A549 (cell line): Measurements from ENCODE around the gene SLC16A1. TPM values are rescaled to one million over a fixed set of nuclear protein-coding genes. Genes with fewer than 3 reads are reported as not detected.

Experiments used
- ATAC-seq, 2 experiments: fragments of 200-7000 bp in 1 of 2; fragments of >200 bp in 1 of 2; cut with Nextera tagmentation in 1 of 2; cut with Tn5 transposase in 1 of 2; 3 replicates each; pipeline versions ENCODE4 v1.8.0 to v1.9.1; 2018 to 2020; ENCODE audit warnings: mild to moderate bottlenecking in 1 of 2, moderate library complexity in 1 of 2
- CTCF ChIA-PET: fragments of 300-600 bp; sonication (Branson Sonifier 250); formaldehyde crosslinking; extraction: SDS; loops from one replicate; lab custom pipeline; 2021; ENCODE audit warnings: antibody characterized with exemption, inconsistent platforms; lab: Yijun Ruan, JAX
- POLR2A ChIA-PET: fragments of 350-600 bp; formaldehyde crosslinking; extraction: SDS; loops from one replicate; lab custom pipeline; 2021; ENCODE audit warnings: antibody characterized with exemption, inconsistent platforms; lab: Yijun Ruan, JAX
- DNase-seq, 2 experiments: peaks; one replicate each; pipeline versions ENCODE4 v3.0.0 to v3.0.0-alpha.2; 2011 to 2016; ENCODE audit warnings: low read depth in 1 of 2, low spot score in 1 of 2
- FAIRE-seq: peaks from 2 replicates; lab custom pipeline; 2011; peaks lifted over from hg19 to GRCh38; lab: Jason Lieb, UNC
- H3K27ac ChIP-seq, 2 experiments: fragments of >200 bp; sonication (Bioruptor Twin); formaldehyde crosslinking; 3 replicates each; pipeline ENCODE4 v1.5.1; 2016 to 2017
- H3K4me1 ChIP-seq: fragments of >200 bp; sonication (Bioruptor Twin); formaldehyde crosslinking; 3 replicates; pipeline ENCODE4 v1.6.1; 2016
- H3K4me2 ChIP-seq: fragments of >200 bp; sonication (Bioruptor Twin); formaldehyde crosslinking; 3 replicates; pipeline ENCODE4 v1.6.1; 2016
- H3K4me3 ChIP-seq: fragments of >200 bp; sonication (Bioruptor Twin); formaldehyde crosslinking; 3 replicates; pipeline ENCODE4 v1.5.1; 2016
- H3K9me3 ChIP-seq: fragments of >200 bp; sonication (Bioruptor Twin); formaldehyde crosslinking; 3 replicates; pipeline ENCODE4 v1.6.1; 2016
- CBX2 ChIP-seq: fragments of 200-600 bp; sonication (generic); IDR thresholded peaks from 2 replicates; pipeline ENCODE4 v1.6.1; 2016; ENCODE audit warnings: low read depth, mild to moderate bottlenecking, borderline replicate concordance
- CBX8 ChIP-seq: fragments of 200-600 bp; sonication (generic); IDR thresholded peaks from 2 replicates; pipeline ENCODE4 v1.6.1; 2016
- CHD4 ChIP-seq: fragments of 200-600 bp; sonication (generic); IDR thresholded peaks from 2 replicates; pipeline ENCODE4 v1.6.1; 2016; ENCODE audit warnings: antibody characterized with exemption, mild to moderate bottlenecking, borderline replicate concordance
- EHF ChIP-seq: fragments of 250-450 bp; sonication (Bioruptor Pico); IDR thresholded peaks from 2 replicates; pipeline ENCODE4 v1.5.0; 2020; ENCODE audit warnings: mild to moderate bottlenecking
- EHMT2 ChIP-seq: fragments of 200-600 bp; sonication (generic); IDR thresholded peaks from 2 replicates; pipeline ENCODE4 v1.6.1; 2016; ENCODE audit warnings: antibody characterized with exemption, low read depth, mild to moderate bottlenecking, moderate library complexity
- HEYL ChIP-seq: fragments of 250-450 bp; sonication (Bioruptor Pico); IDR thresholded peaks from 2 replicates; pipeline ENCODE4 v1.8.0; 2021; ENCODE audit warnings: mild to moderate bottlenecking, moderate library complexity
- JUN ChIP-seq, 2 experiments: fragments of >200 bp; sonication (Bioruptor Twin); formaldehyde crosslinking; IDR thresholded peaks; 2 replicates in 1 of 2; 3 replicates in 1 of 2; pipeline ENCODE4 v1.6.1; 2016 to 2017
- MAZ ChIP-seq: fragments of 150-350 bp; IDR thresholded peaks from 2 replicates; pipeline ENCODE4 v1.6.1; 2014; ENCODE audit warnings: antibody characterized with exemption, low read depth, low read length, borderline replicate concordance
- NFE2L2 ChIP-seq: fragments of 150-350 bp; conservative IDR thresholded peaks from 2 replicates; pipeline ENCODE4 v1.6.1; 2014; ENCODE audit warnings: low read length
- NR3C1 ChIP-seq: fragments of >200 bp; sonication (Bioruptor Twin); formaldehyde crosslinking; IDR thresholded peaks from 3 replicates; pipeline ENCODE4 v1.6.1; 2017
- SMC3 ChIP-seq: fragments of >200 bp; sonication (Bioruptor Twin); formaldehyde crosslinking; IDR thresholded peaks from 3 replicates; pipeline ENCODE4 v1.6.1; 2018; ENCODE audit warnings: inconsistent platforms
- SREBF2 ChIP-seq: fragments of 450-650 bp; IDR thresholded peaks from 2 replicates; pipeline ENCODE4 v1.6.1; 2014; ENCODE audit warnings: mild to moderate bottlenecking, moderate library complexity
- ZFP36 ChIP-seq: fragments of 450-650 bp; IDR thresholded peaks from 2 replicates; pipeline ENCODE4 v1.6.1; 2014; ENCODE audit warnings: borderline replicate concordance; ENCODE audit not compliant: partially characterized antibody
- WGBS: methylation state at CpG from one replicate; pipeline ENCODE4 v1.1.6; 2017; ENCODE audit errors: missing lambda C conversion rate; 5-methylcytosine and 5-hydroxymethylcytosine counted together
- polyA plus RNA-seq, 4 experiments: library from polyadenylated mRNA; depleted of rRNA in 3 of 4; stranded (reverse); fragments of >200 nt; fragmentation: RNase III in 1 of 4; extraction: RNeasy Plus Mini Kit Qiagen cat#74134 plus additional on column Dnase treatment in 1 of 4; gene quantifications; 2 replicates in 3 of 4; 3 replicates in 1 of 4; pipeline ENCODE4 v1.2.3, GENCODE V29; 2011 to 2017
- TF ChIP-seq, protein P1 (sequence below): IDR thresholded peaks from 2 replicates; pipeline ENCODE4 v1.6.1; 2012
- TF ChIP-seq, protein P2 (sequence below): fragments of 250-450 bp; sonication (Bioruptor Pico); IDR thresholded peaks from 2 replicates; pipeline ENCODE4 v1.5.0; 2020; ENCODE audit warnings: low read depth, mild to moderate bottlenecking, moderate library complexity
- TF ChIP-seq, protein P3 (sequence below): fragments of >200 bp; sonication (Bioruptor Twin); formaldehyde crosslinking; IDR thresholded peaks from 3 replicates; pipeline ENCODE4 v1.6.1; 2016

Gene SLC16A1
- polyA plus RNA-seq, 2 of the 4 experiments (the other 2 are of a cell fraction): 42.7 to 70.2 TPM

DNA sequence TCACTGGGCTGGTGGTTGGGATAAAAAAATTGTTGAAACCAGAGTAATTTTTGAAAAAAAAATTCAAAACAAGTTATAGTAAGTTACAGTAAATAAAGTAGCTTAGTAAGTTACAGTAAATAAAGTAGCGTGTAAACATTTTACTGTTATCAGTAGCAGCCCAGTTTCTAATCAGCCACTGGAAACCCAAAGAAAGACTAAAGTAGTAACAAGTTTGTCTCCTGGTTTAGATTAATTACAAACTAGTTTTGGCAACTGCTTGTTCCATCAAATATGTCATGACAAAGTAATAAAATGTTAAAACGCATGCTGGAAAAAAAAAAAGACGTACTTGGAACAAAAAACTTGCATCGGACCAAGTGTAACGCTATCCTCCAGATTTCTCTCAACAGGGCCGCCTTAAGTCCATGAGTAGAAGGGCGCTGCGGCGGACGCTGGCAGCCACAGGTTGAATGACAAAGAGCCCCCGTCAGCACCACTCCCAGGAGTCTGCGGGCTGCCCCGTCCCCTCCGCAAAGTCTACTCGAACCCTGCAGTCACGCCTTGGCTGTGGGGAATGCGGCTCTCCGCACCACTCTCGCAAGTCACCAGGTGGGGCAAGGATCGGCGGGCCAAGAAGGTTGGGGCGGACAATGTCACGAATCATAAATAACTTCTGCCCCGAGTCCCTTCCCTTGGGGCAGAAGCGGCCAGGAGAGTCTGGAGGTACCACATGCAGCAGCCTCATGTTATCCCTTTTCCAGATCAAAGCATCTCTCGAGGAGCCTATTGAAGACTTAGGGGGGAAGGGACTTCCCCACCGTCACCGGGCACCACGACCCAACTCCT lies 837 bp downstream of the SLC16A1 start:
- peak overlapping the region; percentile 97 for H3K4me2 ChIP-seq
- ChIA-PET CTCF (interaction anchor here (0.7 to 2.2 kb wide), 10 partner anchors 14 to 239 kb away, joined by 3 to 9 read pairs (median 4); partner anchors contain the start of gene PPM1J), POLR2A (interaction anchor here (1.0 to 1.3 kb wide), 6 partner anchors 20 to 857 kb away, joined by 3 to 22 read pairs (median 4); partner anchors contain the start of genes LRIG2 and RSBN1)
- DNase-seq (peak; percentile 42 to 66), ATAC-seq (peak; percentile 56 to 67), FAIRE-seq (no peak)
- H3K4me1 ChIP-seq: peaks cover 26% of the 10 kb centered on the region
- H3K4me3 ChIP-seq: peak overlapping the region; percentile 66
- TF ChIP-seq, protein P1, sequence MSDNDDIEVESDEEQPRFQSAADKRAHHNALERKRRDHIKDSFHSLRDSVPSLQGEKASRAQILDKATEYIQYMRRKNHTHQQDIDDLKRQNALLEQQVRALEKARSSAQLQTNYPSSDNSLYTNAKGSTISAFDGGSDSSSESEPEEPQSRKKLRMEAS: no peak
- no peak for TF ChIP-seq CBX2
- no peak for TF ChIP-seq CBX8
- WGBS: 2% methylated on average over 29 of the region's 29 CpGs
- peak overlapping the region; percentile 93 to 98 for H3K27ac ChIP-seq
- no peaks in the 10 kb centered on the region for H3K9me3 ChIP-seq

DNA sequence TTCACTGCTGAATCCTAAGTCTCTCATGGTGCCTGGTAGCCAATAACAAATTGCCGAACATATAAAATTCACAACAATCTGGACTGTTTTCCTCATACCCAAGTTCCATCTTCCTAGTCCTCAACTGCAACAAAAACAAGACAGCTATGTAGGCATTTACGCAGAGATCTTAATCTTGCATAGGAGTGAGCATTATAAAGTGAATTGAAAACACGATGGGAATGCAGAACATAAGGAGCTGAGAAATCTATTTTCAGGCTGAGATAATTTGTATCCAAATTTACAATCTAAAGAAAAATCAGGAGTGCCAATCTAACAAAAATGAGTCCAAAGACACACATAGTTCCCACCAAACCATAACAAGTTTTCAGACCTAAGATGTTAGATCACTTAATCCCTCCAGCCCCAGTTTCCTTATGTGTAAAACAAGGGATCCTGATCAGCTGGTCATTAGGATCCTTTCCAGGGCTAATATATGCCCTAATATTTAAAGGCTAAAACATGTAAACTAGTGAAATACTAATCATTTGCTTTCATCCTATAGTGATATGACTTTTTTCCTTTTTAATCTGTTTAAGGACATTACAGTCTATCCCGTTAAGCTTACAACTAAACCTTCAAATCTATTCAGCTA lies 1.9 kb downstream of the SLC16A1 start:
- Histone ChIP-seq H3K4me3 (peak overlapping the region; percentile 66), H3K27ac (peak overlapping the region; percentile 52 to 93; a peak in 4 of 6 replicates), H3K4me1 (peaks cover 25% of the 10 kb centered on the region), H3K4me2 (peak overlapping the region; percentile 97), H3K9me3 (no peaks in the 10 kb centered on the region)
- TF ChIP-seq SMC3: no peak
- TF ChIP-seq HEYL (CRISPR knock-in tag): no peak
- TF ChIP-seq SREBF2: no peak
- TF ChIP-seq, protein P2, sequence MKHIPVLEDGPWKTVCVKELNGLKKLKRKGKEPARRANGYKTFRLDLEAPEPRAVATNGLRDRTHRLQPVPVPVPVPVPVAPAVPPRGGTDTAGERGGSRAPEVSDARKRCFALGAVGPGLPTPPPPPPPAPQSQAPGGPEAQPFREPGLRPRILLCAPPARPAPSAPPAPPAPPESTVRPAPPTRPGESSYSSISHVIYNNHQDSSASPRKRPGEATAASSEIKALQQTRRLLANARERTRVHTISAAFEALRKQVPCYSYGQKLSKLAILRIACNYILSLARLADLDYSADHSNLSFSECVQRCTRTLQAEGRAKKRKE (CRISPR knock-in tag): no peak
- no peak for TF ChIP-seq MAZ
- no peak for TF ChIP-seq ZFP36
- no peak for TF ChIP-seq EHMT2
- TF ChIP-seq, protein P3, sequence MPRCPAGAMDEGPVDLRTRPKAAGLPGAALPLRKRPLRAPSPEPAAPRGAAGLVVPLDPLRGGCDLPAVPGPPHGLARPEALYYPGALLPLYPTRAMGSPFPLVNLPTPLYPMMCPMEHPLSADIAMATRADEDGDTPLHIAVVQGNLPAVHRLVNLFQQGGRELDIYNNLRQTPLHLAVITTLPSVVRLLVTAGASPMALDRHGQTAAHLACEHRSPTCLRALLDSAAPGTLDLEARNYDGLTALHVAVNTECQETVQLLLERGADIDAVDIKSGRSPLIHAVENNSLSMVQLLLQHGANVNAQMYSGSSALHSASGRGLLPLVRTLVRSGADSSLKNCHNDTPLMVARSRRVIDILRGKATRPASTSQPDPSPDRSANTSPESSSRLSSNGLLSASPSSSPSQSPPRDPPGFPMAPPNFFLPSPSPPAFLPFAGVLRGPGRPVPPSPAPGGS: no peak
- TF ChIP-seq JUN (IDR thresholded peaks at IDR 0.05): no peak
- ChIA-PET CTCF (interaction anchor here (0.6 to 2.2 kb wide), 6 partner anchors 13 to 238 kb away, joined by 3 to 6 read pairs (median 4); partner anchors contain the start of gene PPM1J), POLR2A (no interaction called here)
- no peak for ATAC-seq
- WGBS: 78% methylated on average over 4 of the region's 4 CpGs
- no peak for FAIRE-seq
- no peak for DNase-seq

DNA sequence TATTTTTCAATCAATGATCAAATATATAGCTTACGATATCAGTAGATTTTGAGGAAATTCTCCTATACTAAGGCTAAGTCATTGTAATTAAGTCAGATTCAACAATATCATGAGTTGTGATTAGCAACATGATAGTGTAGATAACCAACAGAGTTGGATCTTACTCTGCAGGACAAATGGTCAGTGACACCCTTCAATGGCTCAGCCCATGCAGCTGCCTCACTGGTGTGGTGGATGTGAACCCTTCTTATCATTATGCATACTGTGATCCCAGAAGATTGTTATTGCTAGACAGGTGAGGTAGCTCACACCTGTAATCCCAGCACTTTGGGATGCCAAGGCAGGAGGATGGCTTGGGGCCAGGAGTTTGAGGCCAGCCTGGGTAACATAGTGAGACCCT lies 5.6 kb downstream of the SLC16A1 start:
- H3K9me3 ChIP-seq: no peaks in the 10 kb centered on the region
- CTCF ChIA-PET: no interaction called here
- POLR2A ChIA-PET: no interaction called here
- no peak for TF ChIP-seq EHF (CRISPR knock-in tag)
- no peak for TF ChIP-seq NR3C1
- TF ChIP-seq CHD4: no peak
- TF ChIP-seq NFE2L2: no peak
- no peak for FAIRE-seq
- peaks cover 13% of the 10 kb centered on the region for H3K4me1 ChIP-seq
- no peak overlapping the region for H3K4me2 ChIP-seq
- 87% methylated on average over 1 of the region's 1 CpG for WGBS
- no peak overlapping the region for H3K4me3 ChIP-seq
- no peak for DNase-seq
- ATAC-seq: no peak
- H3K27ac ChIP-seq: no peak overlapping the region
